ENCODE results near the gene WDR5B. TPM values are rescaled to one million over a fixed set of nuclear protein-coding genes. Genes with fewer than 3 reads are reported as not detected.

WDR5B gene
- total and polyA plus RNA-seq, 2 of the 4 experiments (the other 2 are of a cell fraction): 3.1 to 5.6 TPM

GRCh38 chr3:122405015-122405414 is 10.8 kb downstream of the WDR5B start:
- Histone ChIP-seq H4K91ac (ENCODE audit: insufficient read depth, low read depth, low read length) (no peak overlapping the region), H3K23ac (ENCODE audit: low read depth, low read length) (no peak overlapping the region), H3K18ac (ENCODE audit: low read depth, low read length) (no peak overlapping the region), H4K8ac (ENCODE audit: low read depth in 2 of 2, low read length in 2 of 2) (no peak overlapping the region), H3K56ac (ENCODE audit: extremely low read depth, insufficient read depth, low read length) (no peak overlapping the region), H4K20me1 (ENCODE audit: insufficient read depth, low read length) (no peaks in the 10 kb centered on the region), H2BK5ac (ENCODE audit: low read depth, low read length, poor library complexity, severe bottlenecking) (no peak overlapping the region), H3K14ac (replicated peaks; ENCODE audit: low read depth, low read length) (no peak overlapping the region), H3K27me3 (ENCODE audit: control insufficient read depth, insufficient read depth, low read length) (no peaks in the 10 kb centered on the region), H2AK5ac (ENCODE audit: low read depth, low read length) (no peak overlapping the region), H3K27ac (ENCODE audit: insufficient read depth, low read length) (no peak overlapping the region), H4K5ac (ENCODE audit: low read depth, low read length) (no peak overlapping the region), H3K9me3 (ENCODE audit: control insufficient read depth, insufficient read depth, low read length) (no peaks in the 10 kb centered on the region), H3K4me3 (ENCODE audit: insufficient read depth, low read depth, low read length) (no peak overlapping the region), H2AFZ (replicated peaks; ENCODE audit: low read length, poor library complexity) (no peak overlapping the region), H2BK120ac (ENCODE audit: low read depth, low read length) (no peak overlapping the region), H2BK15ac (ENCODE audit: low read depth, low read length) (no peak overlapping the region), H3K79me1 (ENCODE audit: low read depth in 1 of 2, low read length in 2 of 2) (peaks cover 3% of the 10 kb centered on the region in 2 experiments; a peak in 3 of 4 replicates), H2BK20ac (ENCODE audit: low read depth, low read length) (no peak overlapping the region), H3K4me2 (ENCODE audit: low read depth, low read length) (no peak overlapping the region), H3K9ac (ENCODE audit: low read depth, low read length) (no peak overlapping the region), H3K4ac (ENCODE audit: low read depth, low read length) (no peak overlapping the region), H3K36me3 (ENCODE audit: control insufficient read depth, insufficient read depth, low read length) (peaks cover 15% of the 10 kb centered on the region), H2AK9ac (replicated peaks; ENCODE audit: low read depth, low read length, poor library complexity) (no peak overlapping the region), H3K4me1 (ENCODE audit: control insufficient read depth, insufficient read depth, low read length) (no peaks in the 10 kb centered on the region), H3K9me1 (ENCODE audit: insufficient read depth, low read length) (no peaks in the 10 kb centered on the region)
- ChIA-PET POLR2A (ENCODE audit: unreplicated experiment) (no interaction called here), CTCF (no interaction called here)
- no TSS peak for BruUV-seq (replicated peaks)
- no peak for ATAC-seq (ENCODE audit: low read depth)
- no peak for DNase-seq
- in situ Hi-C loops (cut with MboI; ENCODE audit: low sequenced_read_pairs) (no loop called here), intact Hi-C loops (cut with micrococcal nuclease) (no loop called here), dilution Hi-C loops (cut with HindIII; ENCODE audit: low sequenced_read_pairs, unreplicated experiment) (no loop called here)
- TF ChIP-seq RCOR1 (IDR thresholded peaks at IDR 0.05; ENCODE audit: insufficient replicate concordance, low read length) (no peak), FOS (IDR thresholded peaks at IDR 0.05; ENCODE audit: low read depth, low read length) (no peak), ELK1 (IDR thresholded peaks at IDR 0.05; ENCODE audit: borderline replicate concordance, low read depth, low read length) (no peak), POLR2A (IDR thresholded peaks at IDR 0.05; ENCODE audit: low read depth, low read length) (no peak), NFE2L2 (IDR thresholded peaks at IDR 0.05; ENCODE audit: low read depth, low read length) (no peak), SMC3 (IDR thresholded peaks at IDR 0.05; ENCODE audit: low read depth, low read length) (no peak), CEBPB (IDR thresholded peaks at IDR 0.05; ENCODE audit: low read depth, low read length) (no peak), CTCF (conservative IDR thresholded peaks at IDR 0.05; ENCODE audit: low read depth, low read length) (no peak), USF2 (IDR thresholded peaks at IDR 0.05; ENCODE audit: low read depth, low read length) (no peak), MAZ (IDR thresholded peaks at IDR 0.05; ENCODE audit: borderline replicate concordance, low read depth, low read length) (no peak), RFX5 (IDR thresholded peaks at IDR 0.05; ENCODE audit: low read depth, low read length) (no peak), MXI1 (IDR thresholded peaks at IDR 0.05; ENCODE audit: borderline replicate concordance, low read depth, low read length) (no peak), RAD21 (IDR thresholded peaks at IDR 0.05; ENCODE audit: low read length) (no peak), MAFK (IDR thresholded peaks at IDR 0.05; ENCODE audit: low read depth, low read length) (no peak), CHD1 (IDR thresholded peaks at IDR 0.05; ENCODE audit: low read depth, low read length) (no peak), BHLHE40 (IDR thresholded peaks at IDR 0.05; ENCODE audit: low read depth, low read length) (no peak)
- WGBS, 2 experiments (ENCODE audit: extremely low coverage in 2 of 2, insufficient read length in 1 of 2): 100% methylated on average over 2 of the region's 3 CpGs; no CpG with 5 or more reads in 1 of the 2 experiments
